Cardiac fibroblast (primary cell): ENCODE data around the gene KCNMB4.

Experiments used
- DNase-seq, 2 donors: peaks; one replicate each; pipeline versions ENCODE4 v3.0.0 to v3.0.0-alpha.2; 2010; ENCODE audit warnings: low read depth in 2 of 2
- H3K4me3 ChIP-seq, 2 donors: replicated peaks in 1 of 2; 1 replicate in 1 of 2; 2 replicates in 1 of 2; pipeline ENCODE4 v1.5.1; 2011; ENCODE audit warnings: low read depth in 2 of 2, low read length in 2 of 2, mild to moderate bottlenecking in 2 of 2, moderate library complexity in 1 of 2
- CTCF ChIP-seq: IDR thresholded peaks from one replicate; pipeline ENCODE4 v1.5.1; 2011; ENCODE audit warnings: low read depth, mild to moderate bottlenecking, low read length, inconsistent platforms

KCNMB4 gene

GRCh38 chr12:70393787-70394499 is 27.9 kb downstream of the KCNMB4 start:
- no peak overlapping the region for H3K4me3 ChIP-seq
- TF ChIP-seq CTCF: no peak
- peak; percentile 55 to 70 for DNase-seq

- TF ChIP-seq CTCF: no peak
- no peak for DNase-seq
- H3K4me3 ChIP-seq: no peak overlapping the region
Observed at GRCh38 chr12:70398002-70398401, 31.9 kb downstream of the KCNMB4 start.

GRCh38 chr12:70398862-70399261 is 32.8 kb downstream of the KCNMB4 start:
- no peak for DNase-seq
- no peak for TF ChIP-seq CTCF
- H3K4me3 ChIP-seq: no peak overlapping the region

GRCh38 chr12:70399311-70399710 is 33.2 kb downstream of the KCNMB4 start:
- no peak for TF ChIP-seq CTCF
- no peak overlapping the region for H3K4me3 ChIP-seq
- no peak for DNase-seq

GRCh38 chr12:70400124-70400523 is 34.0 kb downstream of the KCNMB4 start:
- DNase-seq: no peak
- TF ChIP-seq CTCF: no peak
- H3K4me3 ChIP-seq: no peak overlapping the region

- TF ChIP-seq CTCF: no peak
- H3K4me3 ChIP-seq: no peak overlapping the region
- peak in 1 of 2 donors; percentile 17 for DNase-seq
Observed at GRCh38 chr12:70402597-70402996, 36.5 kb downstream of the KCNMB4 start.

- DNase-seq: no peak
- no peak for TF ChIP-seq CTCF
- H3K4me3 ChIP-seq: no peak overlapping the region
Observed at GRCh38 chr12:70403826-70404225, 37.7 kb downstream of the KCNMB4 start.
